Stimulated activated naive CD8-positive, alpha-beta T cell treated with anti-CD3 and anti-CD28 coated beads, Interleukin-15, Interleukin-2, amounts not matched to agents 100 U/mL and 50 U/mL, for 24 hours (primary cell): ENCODE measurements around the gene WNT2.
A peak's percentile ranks its signal among the peaks of the same experiment; 100 is the strongest.

Source experiments
- ATAC-seq: fragments of 150-1000 bp; cut with Tn5 transposase; one replicate; pipeline ENCODE4 v1.10.0; 2021
- DNase-seq: peaks from one replicate; pipeline ENCODE4 v3.0.0; 2021

The WNT2 gene

GRCh38 chr7:117322741-117323304 lies at the start of gene WNT2:
Gene WNT2 (minus strand): TSS chr7:117323058. CDS start chr7:117322989, 69 bp downstream.
- no peak for DNase-seq
- ATAC-seq, result no peak

GRCh38 chr7:117372073-117372472 lies 49.2 kb upstream of the WNT2 start:
- DNase-seq (no peak), ATAC-seq (no peak)

- DNase-seq (no peak), ATAC-seq (no peak)
Measured at GRCh38 chr7:117364339-117365080, 41.7 kb upstream of the WNT2 start.

GRCh38 chr7:117362294-117362888 lies 39.5 kb upstream of the WNT2 start:
- ATAC-seq (no peak), DNase-seq (no peak)

GRCh38 chr7:117350027-117350426 lies 27.2 kb upstream of the WNT2 start:
- no peak for DNase-seq
- no peak for ATAC-seq

- DNase-seq (no peak), ATAC-seq (no peak)
Measured at GRCh38 chr7:117349570-117349969, 26.7 kb upstream of the WNT2 start.

- ATAC-seq (no peak), DNase-seq (no peak)
Measured at GRCh38 chr7:117347962-117348672, 25.3 kb upstream of the WNT2 start.

GRCh38 chr7:117347480-117347879 lies 24.6 kb upstream of the WNT2 start:
- no peak for ATAC-seq
- DNase-seq, result no peak

- DNase-seq, result no peak
- ATAC-seq, result no peak
Measured at GRCh38 chr7:117346161-117346560, 23.3 kb upstream of the WNT2 start.

GRCh38 chr7:117338020-117338419 lies 15.2 kb upstream of the WNT2 start:
- no peak for DNase-seq

GRCh38 chr7:117333168-117333567 lies 10.3 kb upstream of the WNT2 start:
- DNase-seq (no peak), ATAC-seq (no peak)

More at GRCh38 chr7:117338020-117338419, 15.2 kb upstream of the WNT2 start:
- no peak for ATAC-seq

- DNase-seq, result no peak
- no peak for ATAC-seq
Measured at GRCh38 chr7:117332031-117332430, 9.2 kb upstream of the WNT2 start.

- no peak for DNase-seq
- ATAC-seq, result no peak
Measured at GRCh38 chr7:117325836-117326235, 3.0 kb upstream of the WNT2 start.

- ATAC-seq (no peak), DNase-seq (no peak)
Measured at GRCh38 chr7:117324960-117325359, 2.1 kb upstream of the WNT2 start.

- no peak for DNase-seq
- ATAC-seq, result peak; percentile 32
Measured at GRCh38 chr7:117323851-117324711, 1.2 kb upstream of the WNT2 start.

- DNase-seq, result no peak
- no peak for ATAC-seq
Measured at GRCh38 chr7:117323305-117323850, 520 bp upstream of the WNT2 start.

GRCh38 chr7:117320523-117320922 lies 2.3 kb downstream of the WNT2 start:
- ATAC-seq, result no peak
- DNase-seq, result no peak

GRCh38 chr7:117319181-117319580 lies 3.7 kb downstream of the WNT2 start:
- no peak for ATAC-seq
- no peak for DNase-seq

- DNase-seq, result no peak
- no peak for ATAC-seq
Measured at GRCh38 chr7:117313582-117313981, 9.3 kb downstream of the WNT2 start.

- DNase-seq (no peak), ATAC-seq (no peak)
Measured at GRCh38 chr7:117312593-117313580, 10.0 kb downstream of the WNT2 start.
